NT2/D1 (cell line): Measurements from ENCODE around the gene CPA3.
A peak's percentile ranks its signal among the peaks of the same experiment; 100 is the strongest.

ENCODE experiments used
- DNase-seq: peaks from one replicate; pipeline ENCODE4 v3.0.0-alpha.2; 2011; ENCODE audit warnings: low read depth, low spot score
- H3K27me3 ChIP-seq: 2 replicates; pipeline ENCODE4 v1.6.0; 2011; ENCODE audit warnings: mild to moderate bottlenecking; ENCODE audit not compliant: insufficient read length, insufficient read depth
- H3K36me3 ChIP-seq: 2 replicates; pipeline ENCODE4 v1.6.1; 2011; ENCODE audit warnings: mild to moderate bottlenecking, low read length, mixed read lengths; ENCODE audit not compliant: insufficient read depth, insufficient read length
- H3K4me1 ChIP-seq: 2 replicates; pipeline ENCODE4 v1.5.1; 2011; ENCODE audit not compliant: insufficient read depth, insufficient read length
- H3K4me3 ChIP-seq: 2 replicates; pipeline ENCODE4 v1.5.1; 2011; ENCODE audit warnings: low read depth; ENCODE audit not compliant: insufficient read length
- H3K9ac ChIP-seq: 2 replicates; pipeline ENCODE4 v1.6.0; 2011; ENCODE audit warnings: low read depth; ENCODE audit not compliant: insufficient read length
- H3K9me3 ChIP-seq: 2 replicates; pipeline ENCODE4 v1.5.1; 2011; ENCODE audit warnings: mild to moderate bottlenecking, low read length; ENCODE audit not compliant: insufficient read depth
- SUZ12 ChIP-seq: IDR thresholded peaks from 2 replicates; pipeline ENCODE4 v1.6.1; 2011; ENCODE audit not compliant: insufficient read length, insufficient read depth; ENCODE audit errors: extremely low read depth
- YY1 ChIP-seq: IDR thresholded peaks from 2 replicates; pipeline ENCODE4 v1.6.1; 2011; ENCODE audit not compliant: insufficient read length, insufficient read depth
- ZNF274 ChIP-seq: IDR thresholded peaks from 2 replicates; pipeline ENCODE4 v1.6.1; 2011; ENCODE audit warnings: mild to moderate bottlenecking, low read depth, low read length

CPA3 gene

DNA sequence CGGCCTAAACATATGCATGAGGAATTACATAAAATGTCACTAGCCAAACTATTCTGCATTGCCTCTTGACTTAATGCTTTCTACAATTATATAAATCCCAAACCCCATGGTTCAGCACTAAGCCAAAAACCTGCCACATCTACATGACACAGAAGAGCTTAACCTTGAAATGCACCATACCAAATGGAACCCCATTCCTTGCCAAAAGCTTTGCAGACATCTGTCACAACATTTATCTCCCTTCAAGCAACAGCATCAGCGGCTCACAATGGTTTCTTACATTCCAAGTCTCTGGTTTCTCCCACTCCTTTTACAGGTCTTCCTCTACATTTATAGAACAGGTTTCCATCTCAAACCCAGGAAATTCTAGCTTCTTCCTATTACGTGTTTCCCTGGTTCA, 67.9 kb downstream of the CPA3 start:
- TF ChIP-seq YY1 (no peak), SUZ12 (no peak), ZNF274 (no peak)
- DNase-seq: no peak
- Histone ChIP-seq H3K9me3 (no peaks in the 10 kb centered on the region), H3K4me1 (no peaks in the 10 kb centered on the region), H3K4me3 (no peak overlapping the region), H3K27me3 (no peaks in the 10 kb centered on the region), H3K9ac (no peak overlapping the region), H3K36me3 (no peaks in the 10 kb centered on the region)

GRCh38 chr3:148937467-148938255, 72.6 kb downstream of the CPA3 start:
- Histone ChIP-seq H3K27me3 (no peaks in the 10 kb centered on the region), H3K9ac (no peak overlapping the region), H3K4me1 (no peaks in the 10 kb centered on the region), H3K9me3 (no peaks in the 10 kb centered on the region), H3K4me3 (no peak overlapping the region), H3K36me3 (no peaks in the 10 kb centered on the region)
- no peak for DNase-seq
- TF ChIP-seq YY1 (no peak), SUZ12 (no peak), ZNF274 (no peak)

DNA sequence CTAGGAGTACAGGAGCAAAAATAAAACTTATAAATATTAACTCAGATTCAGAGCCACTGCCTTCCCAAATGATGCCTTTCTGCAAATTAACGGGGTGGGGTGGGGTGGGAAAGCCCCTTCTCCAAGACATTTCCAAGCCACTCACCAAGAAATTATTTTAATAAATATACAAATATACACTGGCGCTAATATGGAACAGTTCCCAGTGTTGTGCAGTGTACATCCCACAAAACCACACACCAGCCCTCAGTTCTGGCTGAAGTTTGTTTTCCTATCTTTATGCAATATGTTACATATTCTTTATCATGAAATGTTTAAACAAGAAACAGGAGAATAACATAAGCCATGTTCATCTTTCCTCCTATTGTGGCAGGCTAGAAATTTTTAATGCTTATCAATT, 73.2 kb downstream of the CPA3 start:
- no peaks in the 10 kb centered on the region for H3K9me3 ChIP-seq
- no peak for DNase-seq
- no peaks in the 10 kb centered on the region for H3K36me3 ChIP-seq
- no peak overlapping the region for H3K4me3 ChIP-seq
- no peaks in the 10 kb centered on the region for H3K4me1 ChIP-seq
- no peaks in the 10 kb centered on the region for H3K27me3 ChIP-seq
- no peak for TF ChIP-seq YY1
- TF ChIP-seq ZNF274: no peak
- TF ChIP-seq SUZ12: no peak
- H3K9ac ChIP-seq: no peak overlapping the region

DNA sequence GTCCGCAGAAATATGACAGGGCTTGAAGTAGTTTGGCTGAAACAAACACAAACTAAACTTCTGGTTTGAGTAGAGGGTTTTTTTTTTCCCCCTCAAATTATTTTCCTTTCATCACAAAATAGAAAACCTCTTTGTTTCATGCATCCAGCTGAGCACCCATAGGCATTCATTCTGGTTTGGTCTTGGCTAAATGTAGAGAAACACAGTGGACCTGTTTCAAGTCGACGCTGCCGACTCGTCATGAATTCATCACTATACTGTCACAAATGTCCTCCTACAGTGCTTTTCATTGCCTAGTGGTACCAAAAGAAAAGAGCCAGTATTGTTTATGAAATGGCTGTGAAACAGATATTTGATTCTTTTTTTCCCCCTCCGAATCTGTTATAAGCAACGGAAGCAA, 73.8 kb downstream of the CPA3 start:
- TF ChIP-seq SUZ12 (no peak), YY1 (no peak), ZNF274 (no peak)
- Histone ChIP-seq H3K4me1 (no peaks in the 10 kb centered on the region), H3K9ac (no peak overlapping the region), H3K27me3 (no peaks in the 10 kb centered on the region), H3K9me3 (no peaks in the 10 kb centered on the region), H3K4me3 (no peak overlapping the region), H3K36me3 (no peaks in the 10 kb centered on the region)
- DNase-seq: no peak

- Histone ChIP-seq H3K36me3 (no peaks in the 10 kb centered on the region), H3K9me3 (no peaks in the 10 kb centered on the region), H3K4me3 (no peak overlapping the region), H3K27me3 (no peaks in the 10 kb centered on the region), H3K4me1 (no peaks in the 10 kb centered on the region), H3K9ac (no peak overlapping the region)
- DNase-seq: no peak
- TF ChIP-seq YY1 (no peak), SUZ12 (no peak), ZNF274 (no peak)
These were observed 75.9 kb downstream of the CPA3 start for GRCh38 chr3:148940983-148941382.

DNA sequence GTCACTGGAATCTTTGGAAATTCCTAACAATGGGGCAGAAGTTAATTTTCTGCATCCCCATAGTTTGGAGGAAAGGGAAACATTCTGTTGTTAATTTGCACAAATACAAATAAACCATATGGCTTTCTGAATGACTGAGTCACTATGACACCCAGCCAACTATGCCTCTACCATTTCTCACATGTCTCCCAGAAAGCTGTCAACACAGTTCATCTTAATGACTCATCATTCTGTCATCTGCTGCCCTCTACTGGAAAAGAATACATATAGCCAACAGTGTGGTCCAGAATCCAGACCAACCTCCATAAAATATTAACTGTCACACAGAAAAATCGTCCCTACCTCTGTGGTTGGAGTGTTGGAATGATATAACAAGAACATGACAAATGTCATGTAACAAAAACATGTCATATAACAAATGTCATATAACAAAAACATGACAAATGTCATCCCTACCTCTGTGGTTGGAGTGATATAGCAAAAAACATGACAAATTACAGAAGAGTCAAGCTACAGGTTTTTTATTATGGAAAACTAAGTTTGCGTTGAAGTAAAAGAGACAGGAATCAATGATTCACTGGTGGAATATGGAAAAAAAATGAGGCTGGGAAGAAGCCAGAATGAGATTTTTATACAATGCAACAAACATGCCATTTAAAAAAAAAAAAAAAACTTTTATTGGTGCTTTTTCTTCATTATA, 78.6 kb downstream of the CPA3 start:
- Histone ChIP-seq H3K9ac (no peak overlapping the region), H3K9me3 (no peaks in the 10 kb centered on the region)
- peak; percentile 43 for DNase-seq

DNA sequence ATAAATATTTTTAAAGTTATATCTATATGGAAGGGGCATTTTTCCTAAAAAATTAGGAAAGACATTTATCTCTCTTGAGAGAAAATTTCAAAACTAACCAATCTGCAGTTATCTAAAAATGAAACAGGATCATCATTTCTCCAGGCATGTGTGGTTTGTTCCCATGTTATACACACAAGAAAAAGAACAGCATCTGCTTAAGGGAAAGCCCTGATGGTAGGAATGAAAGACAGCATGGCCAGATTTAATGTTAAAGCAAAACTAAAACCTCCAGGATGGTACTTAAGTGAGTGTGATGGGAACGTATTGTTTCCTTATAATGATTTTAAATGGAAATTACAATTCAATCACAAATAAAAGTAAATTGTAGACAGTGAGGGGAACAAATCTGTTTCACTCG, 80.0 kb downstream of the CPA3 start:
- no peak for DNase-seq
- H3K27me3 ChIP-seq: no peaks in the 10 kb centered on the region
- H3K36me3 ChIP-seq: no peaks in the 10 kb centered on the region
- TF ChIP-seq SUZ12: no peak
- TF ChIP-seq ZNF274: no peak
- no peak for TF ChIP-seq YY1
- peaks cover 3% of the 10 kb centered on the region for H3K4me1 ChIP-seq
- no peak overlapping the region for H3K9ac ChIP-seq
- no peaks in the 10 kb centered on the region for H3K9me3 ChIP-seq
- no peak overlapping the region for H3K4me3 ChIP-seq

More for the DNA sequence above, 78.6 kb downstream of the CPA3 start:
- Histone ChIP-seq H3K27me3 (no peaks in the 10 kb centered on the region), H3K4me1 (peaks cover 3% of the 10 kb centered on the region), H3K4me3 (no peak overlapping the region), H3K36me3 (no peaks in the 10 kb centered on the region)
- TF ChIP-seq YY1: no peak
- TF ChIP-seq ZNF274: no peak
- no peak for TF ChIP-seq SUZ12
